Karpas-422 (cell line): Measurements from ENCODE around the gene GALNTL6. TPM values are rescaled to one million over a fixed set of nuclear protein-coding genes. Genes with fewer than 3 reads are reported as not detected.

Source experiments
- DNase-seq: peaks from one replicate; pipeline ENCODE4 v3.0.0-alpha.2; 2015
- H2AFZ ChIP-seq: fragments of 200-600 bp; sonication (generic); 2 replicates; pipeline ENCODE4 v1.6.1; 2014; ENCODE audit warnings: antibody characterized with exemption, low read length, mixed read lengths
- H3K27ac ChIP-seq: fragments of 200-600 bp; sonication (generic); 2 replicates; pipeline ENCODE4 v1.5.1; 2014; ENCODE audit warnings: mild to moderate bottlenecking, low read length, moderate library complexity
- H3K27me3 ChIP-seq: fragments of 200-600 bp; sonication (generic); 2 replicates; pipeline ENCODE4 v1.6.1; 2014; ENCODE audit warnings: low read length, mixed read lengths
- H3K36me3 ChIP-seq: fragments of 200-600 bp; sonication (generic); 2 replicates; pipeline ENCODE4 v1.6.1; 2014; ENCODE audit warnings: low read length, mixed read lengths; ENCODE audit not compliant: insufficient read depth
- H3K4me1 ChIP-seq: fragments of 200-600 bp; sonication (generic); 2 replicates; pipeline ENCODE4 v1.6.1; 2014; ENCODE audit warnings: mild to moderate bottlenecking, low read length, mixed read lengths
- H3K4me2 ChIP-seq: fragments of 200-600 bp; sonication (generic); 2 replicates; pipeline ENCODE4 v1.6.1; 2014; ENCODE audit warnings: low read length, low read depth, mild to moderate bottlenecking; ENCODE audit not compliant: poor library complexity, severe bottlenecking
- H3K4me3 ChIP-seq: fragments of 200-600 bp; sonication (generic); 2 replicates; pipeline ENCODE4 v1.5.1; 2014; ENCODE audit warnings: mild to moderate bottlenecking, antibody characterized with exemption, low read length, mixed read lengths
- H3K79me2 ChIP-seq: fragments of 200-600 bp; sonication (generic); 2 replicates; pipeline ENCODE4 v1.6.1; 2014; ENCODE audit warnings: mild to moderate bottlenecking, low read length, mixed read lengths
- H3K9ac ChIP-seq: fragments of 200-600 bp; sonication (generic); 2 replicates; pipeline ENCODE4 v1.6.0; 2014; ENCODE audit warnings: low read length
- H3K9me2 ChIP-seq: fragments of 200-600 bp; sonication (generic), shearing (Covaris generic); replicated peaks from 2 replicates; pipeline ENCODE4 v1.6.0; 2014; ENCODE audit warnings: mild to moderate bottlenecking, low read length, moderate library complexity; ENCODE audit not compliant: insufficient read depth
- H3K9me3 ChIP-seq: fragments of 300-700, 200-600 bp; sonication (generic); 2 replicates; pipeline ENCODE4 v1.6.1; 2014; ENCODE audit warnings: low read length, mixed read lengths
- H4K20me1 ChIP-seq: fragments of 200-600 bp; sonication (generic); 2 replicates; pipeline ENCODE4 v1.6.1; 2014; ENCODE audit warnings: mild to moderate bottlenecking, antibody characterized with exemption, low read length, low read depth; ENCODE audit not compliant: insufficient read depth
- total RNA-seq: library from RNA; depleted of rRNA; stranded (reverse); fragments of >200 nt; shearing (Covaris generic); gene quantifications from 2 replicates; pipeline ENCODE4 v1.2.3, GENCODE V29; 2014; ENCODE audit warnings: low replicate concordance; rRNA removed

The GALNTL6 gene
- not detected in 2 replicates for total RNA-seq

DNA sequence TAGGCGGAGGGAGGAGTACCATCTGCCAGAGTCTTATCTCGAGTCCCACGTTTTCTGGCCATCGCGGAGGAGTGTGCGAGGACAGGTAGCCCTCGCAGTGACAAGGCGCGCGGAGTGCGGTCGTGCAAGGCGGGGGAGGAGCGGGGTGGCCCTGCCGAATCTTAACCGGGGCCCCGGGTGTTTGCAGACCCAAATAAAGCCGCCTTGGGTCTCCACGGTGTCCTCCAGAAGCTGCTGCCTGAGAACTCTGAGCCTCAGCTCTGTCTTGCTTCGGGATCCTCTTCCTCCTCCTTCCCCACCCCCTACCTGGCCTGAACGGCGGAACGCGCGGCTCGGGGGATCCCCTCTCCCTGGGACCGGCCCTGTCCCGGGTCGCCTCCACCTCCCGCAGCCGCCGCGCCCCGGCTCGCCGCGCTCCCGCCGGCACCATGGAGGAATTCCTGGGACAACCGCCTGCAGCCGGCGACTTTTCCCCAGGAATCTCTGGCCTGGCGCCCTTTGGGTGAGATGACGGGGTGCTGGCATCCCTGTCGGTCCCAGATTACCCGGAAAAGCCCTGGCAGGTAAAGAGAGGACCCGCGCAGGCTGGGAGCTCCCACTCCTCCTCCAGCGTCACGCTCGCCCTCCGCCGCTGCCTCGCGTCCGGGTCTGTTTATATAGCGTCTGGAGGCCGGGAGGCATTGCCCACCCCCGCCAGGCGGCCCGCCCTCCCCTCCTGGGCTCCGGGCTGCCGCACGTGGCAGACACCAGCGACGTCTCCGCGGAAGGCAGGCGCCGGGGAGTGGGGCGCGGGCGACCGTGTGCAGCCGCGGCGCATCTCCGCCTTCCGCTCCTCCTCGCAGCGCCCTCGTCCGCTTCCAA, at the start of gene GALNTL6:
Gene GALNTL6 (plus strand): TSS at position 740 of the 861 bp plus-strand sequence.
- no peak for DNase-seq
- Histone ChIP-seq H3K4me3 (no peak within 1 kb of the TSS), H3K9me3 (no peaks in the 10 kb centered on the region)

DNA sequence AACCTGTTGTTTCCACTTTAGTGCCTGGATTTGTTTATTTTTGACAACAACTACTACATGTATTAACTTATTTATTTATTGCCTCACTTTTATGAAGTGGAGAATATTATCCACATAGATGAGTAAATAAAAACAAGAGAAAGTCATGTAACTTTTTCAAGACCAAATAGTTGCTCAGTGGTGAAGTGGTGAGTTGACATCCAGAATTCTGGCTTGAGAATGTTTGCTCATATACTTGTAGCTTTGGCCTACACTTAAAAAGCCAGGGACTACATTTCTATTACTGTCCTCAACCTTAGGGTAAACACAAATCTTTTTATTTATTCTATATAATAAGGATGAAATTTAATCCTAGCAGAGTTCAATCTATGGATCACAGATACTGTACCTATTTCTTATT, 47.7 kb upstream of the GALNTL6 start:
- Histone ChIP-seq H2AFZ (no peak overlapping the region), H3K9me2 (no peaks in the 10 kb centered on the region), H3K4me3 (no peak overlapping the region), H3K27me3 (no peaks in the 10 kb centered on the region), H3K4me1 (no peaks in the 10 kb centered on the region), H3K36me3 (no peaks in the 10 kb centered on the region), H3K9me3 (no peaks in the 10 kb centered on the region), H3K27ac (no peak overlapping the region), H3K79me2 (no peaks in the 10 kb centered on the region), H3K9ac (no peak overlapping the region), H3K4me2 (no peak overlapping the region), H4K20me1 (no peaks in the 10 kb centered on the region)
- DNase-seq = no peak

More for the DNA sequence above, at the start of gene GALNTL6:
- Histone ChIP-seq H4K20me1 (no peaks in the 10 kb centered on the region), H3K4me1 (no peaks in the 10 kb centered on the region), H3K9me2 (no peaks in the 10 kb centered on the region), H3K27me3 (no peaks in the 10 kb centered on the region), H3K36me3 (no peaks in the 10 kb centered on the region), H3K79me2 (no peaks in the 10 kb centered on the region), H2AFZ (no peak within 1 kb of the TSS), H3K4me2 (no peak within 1 kb of the TSS), H3K9ac (no peak within 1 kb of the TSS), H3K27ac (no peak within 1 kb of the TSS)

DNA sequence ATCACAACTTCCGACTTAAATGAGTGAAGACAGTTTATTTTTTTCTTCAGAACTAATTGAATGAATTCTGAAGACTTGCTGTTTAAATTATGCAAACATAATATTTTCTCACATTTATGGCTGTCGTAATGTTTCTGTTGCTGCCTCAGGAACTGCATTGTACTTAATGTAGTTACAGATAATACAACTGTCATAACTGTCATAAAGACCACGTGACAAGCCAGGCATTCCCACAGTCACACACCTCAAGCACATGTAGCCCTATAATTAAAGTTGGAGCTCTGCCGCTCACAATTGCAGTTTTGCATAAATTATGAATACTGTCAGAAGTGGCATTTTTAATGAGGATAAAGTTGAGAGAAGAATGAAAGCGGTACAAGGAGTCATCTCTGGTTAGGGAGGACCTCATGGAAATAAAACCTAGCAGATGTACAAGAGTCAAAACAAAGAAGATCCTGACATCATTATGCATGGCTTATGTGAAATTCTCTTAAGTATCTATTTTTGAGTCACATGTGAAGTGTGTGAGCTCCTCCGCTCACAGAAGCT, 38.5 kb upstream of the GALNTL6 start:
- DNase-seq = no peak
- Histone ChIP-seq H3K9me2 (no peaks in the 10 kb centered on the region), H3K4me3 (no peak overlapping the region), H3K9me3 (no peaks in the 10 kb centered on the region), H3K27me3 (no peaks in the 10 kb centered on the region), H3K36me3 (no peaks in the 10 kb centered on the region), H2AFZ (no peak overlapping the region), H3K4me1 (no peaks in the 10 kb centered on the region), H4K20me1 (no peaks in the 10 kb centered on the region), H3K9ac (no peak overlapping the region), H3K79me2 (no peaks in the 10 kb centered on the region), H3K4me2 (no peak overlapping the region), H3K27ac (no peak overlapping the region)

DNA sequence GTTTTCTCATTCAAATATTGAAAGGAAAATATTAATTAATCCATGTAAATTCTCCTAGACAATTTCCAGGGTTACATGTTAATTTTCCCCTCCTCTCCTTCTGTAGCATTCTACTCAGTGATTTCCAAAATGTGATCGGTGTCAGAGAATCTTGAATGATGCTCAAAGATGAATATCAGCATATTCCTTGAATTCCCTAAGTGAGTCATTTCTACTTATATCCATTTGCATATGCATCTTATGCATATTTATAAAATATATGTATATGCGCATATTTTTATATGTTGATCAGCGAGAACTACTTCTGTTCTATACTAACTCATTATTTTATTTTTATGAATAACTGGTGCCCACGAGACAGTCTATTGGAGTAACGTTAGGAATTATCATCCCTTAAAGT, 33.9 kb upstream of the GALNTL6 start:
- no peak overlapping the region for H3K4me3 ChIP-seq
- H4K20me1 ChIP-seq = no peaks in the 10 kb centered on the region
- H2AFZ ChIP-seq = no peak overlapping the region
- H3K9me2 ChIP-seq = no peaks in the 10 kb centered on the region
- no peak overlapping the region for H3K9ac ChIP-seq
- H3K27me3 ChIP-seq = no peaks in the 10 kb centered on the region
- no peaks in the 10 kb centered on the region for H3K79me2 ChIP-seq
- no peaks in the 10 kb centered on the region for H3K36me3 ChIP-seq
- no peaks in the 10 kb centered on the region for H3K4me1 ChIP-seq
- H3K4me2 ChIP-seq = no peak overlapping the region
- H3K27ac ChIP-seq = no peak overlapping the region
- H3K9me3 ChIP-seq = no peaks in the 10 kb centered on the region
- no peak for DNase-seq

DNA sequence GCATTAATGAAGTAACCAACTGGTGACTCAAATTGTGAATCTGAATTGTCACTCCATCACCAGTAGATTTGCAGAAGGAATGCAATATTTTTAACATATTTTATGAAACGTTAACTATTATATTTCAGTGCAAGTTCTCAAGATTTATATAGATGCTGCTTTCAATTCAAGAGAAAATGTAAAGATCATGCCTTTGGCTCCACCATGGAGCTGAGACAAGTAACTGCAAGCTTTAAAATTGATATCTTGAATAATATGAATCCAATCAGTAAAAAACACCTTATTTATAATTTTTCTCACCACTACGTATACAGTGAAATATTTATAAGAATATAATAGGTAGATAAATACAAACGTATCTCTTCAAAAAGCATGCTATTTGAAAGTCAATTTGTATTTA, 27.8 kb upstream of the GALNTL6 start:
- Histone ChIP-seq H3K4me3 (no peak overlapping the region), H3K27me3 (no peaks in the 10 kb centered on the region), H3K9me2 (no peaks in the 10 kb centered on the region), H3K9me3 (no peaks in the 10 kb centered on the region), H3K27ac (no peak overlapping the region), H4K20me1 (no peaks in the 10 kb centered on the region), H3K36me3 (no peaks in the 10 kb centered on the region), H3K9ac (no peak overlapping the region), H3K4me2 (no peak overlapping the region), H2AFZ (no peak overlapping the region), H3K4me1 (no peaks in the 10 kb centered on the region), H3K79me2 (no peaks in the 10 kb centered on the region)
- DNase-seq = no peak

DNA sequence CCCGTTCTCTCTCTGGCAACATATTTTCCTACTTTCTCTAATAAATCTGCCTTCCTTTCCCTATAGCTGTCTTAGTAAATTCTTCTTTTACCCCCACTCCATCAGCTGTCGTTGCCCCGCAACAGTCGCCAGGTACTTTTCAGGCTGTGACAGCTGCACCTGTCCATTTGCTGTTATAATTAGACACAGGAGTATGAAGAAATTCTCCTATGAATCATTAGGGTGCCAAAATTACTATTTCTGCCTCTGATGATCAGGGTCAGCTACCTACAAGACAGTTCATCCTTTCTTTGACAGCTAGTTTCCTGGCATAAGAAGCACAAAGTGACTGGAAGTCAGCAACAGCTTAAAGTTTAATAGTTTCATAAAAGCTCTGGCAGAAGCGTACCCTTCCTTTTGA, 19.5 kb upstream of the GALNTL6 start:
- Histone ChIP-seq H3K9ac (no peak overlapping the region), H3K9me2 (no peaks in the 10 kb centered on the region), H3K27me3 (no peaks in the 10 kb centered on the region), H3K79me2 (no peaks in the 10 kb centered on the region), H2AFZ (no peak overlapping the region), H3K36me3 (no peaks in the 10 kb centered on the region), H3K27ac (no peak overlapping the region), H3K4me3 (no peak overlapping the region), H3K9me3 (no peaks in the 10 kb centered on the region), H3K4me1 (no peaks in the 10 kb centered on the region), H4K20me1 (no peaks in the 10 kb centered on the region), H3K4me2 (no peak overlapping the region)
- DNase-seq = no peak

DNA sequence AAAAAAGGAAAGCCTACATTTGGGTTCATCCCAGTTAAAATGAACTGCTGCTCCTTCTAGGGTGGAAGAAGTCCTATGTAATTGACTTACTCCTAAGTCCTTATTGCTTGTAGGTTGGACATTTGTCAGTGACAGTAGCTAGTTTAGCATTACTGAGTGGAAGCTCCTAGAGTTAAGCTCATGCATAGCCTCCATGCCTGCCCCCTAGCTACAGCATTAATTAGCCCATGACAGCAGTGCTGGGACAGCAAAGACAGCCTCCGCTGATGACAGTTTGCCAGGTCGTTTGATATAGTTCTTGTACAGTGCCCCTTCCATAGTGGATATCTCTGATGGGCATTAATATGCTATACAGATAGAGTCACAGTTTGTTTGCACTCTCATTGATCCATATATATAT, 18.7 kb upstream of the GALNTL6 start:
- H4K20me1 ChIP-seq = no peaks in the 10 kb centered on the region
- H3K4me3 ChIP-seq = no peak overlapping the region
- H3K36me3 ChIP-seq = no peaks in the 10 kb centered on the region
- H3K27me3 ChIP-seq = no peaks in the 10 kb centered on the region
- no peak overlapping the region for H3K27ac ChIP-seq
- DNase-seq = no peak
- no peak overlapping the region for H2AFZ ChIP-seq
- no peaks in the 10 kb centered on the region for H3K9me2 ChIP-seq
- H3K4me1 ChIP-seq = no peaks in the 10 kb centered on the region
- no peak overlapping the region for H3K9ac ChIP-seq
- no peaks in the 10 kb centered on the region for H3K9me3 ChIP-seq
- no peaks in the 10 kb centered on the region for H3K79me2 ChIP-seq
- no peak overlapping the region for H3K4me2 ChIP-seq

DNA sequence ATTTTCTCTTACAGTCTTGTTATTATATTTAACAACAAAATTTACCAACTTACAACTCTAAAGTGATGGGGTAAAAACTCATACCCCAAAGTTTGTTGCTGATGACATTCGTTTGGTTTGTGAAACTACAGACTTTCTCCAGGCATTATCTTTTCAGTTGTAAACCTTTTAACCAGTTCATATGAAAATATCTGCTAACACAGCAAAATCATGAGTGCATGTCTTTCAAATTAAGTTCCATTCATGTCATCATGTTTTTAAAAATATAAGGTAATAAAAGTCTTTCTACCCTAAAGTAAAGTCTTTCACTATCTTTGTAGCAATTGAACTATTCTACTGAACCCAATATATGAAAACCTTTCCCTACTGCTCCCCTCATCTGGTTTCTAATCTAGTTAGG, 3.4 kb upstream of the GALNTL6 start:
- no peak overlapping the region for H3K4me3 ChIP-seq

More for the DNA sequence above, 3.4 kb upstream of the GALNTL6 start:
- H3K36me3 ChIP-seq = no peaks in the 10 kb centered on the region
- H3K4me2 ChIP-seq = no peak overlapping the region
- H3K27ac ChIP-seq = no peak overlapping the region
- no peak overlapping the region for H2AFZ ChIP-seq
- H3K9me2 ChIP-seq = no peaks in the 10 kb centered on the region
- H3K4me1 ChIP-seq = no peaks in the 10 kb centered on the region
- H3K79me2 ChIP-seq = no peaks in the 10 kb centered on the region
- no peaks in the 10 kb centered on the region for H3K9me3 ChIP-seq
- no peak overlapping the region for H3K9ac ChIP-seq
- no peak for DNase-seq
- H4K20me1 ChIP-seq = no peaks in the 10 kb centered on the region
- no peaks in the 10 kb centered on the region for H3K27me3 ChIP-seq
